ENCODE measurements around the gene TIGD1.

The TIGD1 gene

GRCh38 chr2:232515639-232516038 lies 34.7 kb downstream of the TIGD1 start:
- H3K4me3 ChIP-seq (replicated peaks; ENCODE audit: low read depth, low read length) = no peak overlapping the region
- TF ChIP-seq CTCF (IDR thresholded peaks at IDR 0.05; ENCODE audit: low read length, missing control alignments) = no peak
- no peak for DNase-seq (ENCODE audit: low read depth)

- no peak overlapping the region for H3K4me3 ChIP-seq (replicated peaks; ENCODE audit: low read depth, low read length)
- no peak for DNase-seq (ENCODE audit: low read depth)
Measured at GRCh38 chr2:232513353-232513752, 37.0 kb downstream of the TIGD1 start.

GRCh38 chr2:232512602-232513001 lies 37.8 kb downstream of the TIGD1 start:
- DNase-seq (ENCODE audit: low read depth) = no peak
- H3K4me3 ChIP-seq (replicated peaks; ENCODE audit: low read depth, low read length) = no peak overlapping the region
- no peak for TF ChIP-seq CTCF (IDR thresholded peaks at IDR 0.05; ENCODE audit: low read length, missing control alignments)

More at GRCh38 chr2:232513353-232513752, 37.0 kb downstream of the TIGD1 start:
- no peak for TF ChIP-seq CTCF (IDR thresholded peaks at IDR 0.05; ENCODE audit: low read length, missing control alignments)

GRCh38 chr2:232511336-232511890 lies 38.9 kb downstream of the TIGD1 start:
- TF ChIP-seq CTCF (IDR thresholded peaks at IDR 0.05; ENCODE audit: low read length, missing control alignments) = no peak
- DNase-seq (ENCODE audit: low read depth) = no peak
- no peak overlapping the region for H3K4me3 ChIP-seq (replicated peaks; ENCODE audit: low read depth, low read length)

- H3K4me3 ChIP-seq (replicated peaks; ENCODE audit: low read depth, low read length) = no peak overlapping the region
- no peak for TF ChIP-seq CTCF (IDR thresholded peaks at IDR 0.05; ENCODE audit: low read length, missing control alignments)
- DNase-seq (ENCODE audit: low read depth) = no peak
Measured at GRCh38 chr2:232508251-232508650, 42.1 kb downstream of the TIGD1 start.

- no peak for DNase-seq (ENCODE audit: low read depth)
- no peak for TF ChIP-seq CTCF (IDR thresholded peaks at IDR 0.05; ENCODE audit: low read length, missing control alignments)
- H3K4me3 ChIP-seq (replicated peaks; ENCODE audit: low read depth, low read length) = no peak overlapping the region
Measured at GRCh38 chr2:232506709-232507108, 43.6 kb downstream of the TIGD1 start.

- no peak for TF ChIP-seq CTCF (IDR thresholded peaks at IDR 0.05; ENCODE audit: low read length, missing control alignments)
- no peak for DNase-seq (ENCODE audit: low read depth)
- H3K4me3 ChIP-seq (replicated peaks; ENCODE audit: low read depth, low read length) = no peak overlapping the region
Measured at GRCh38 chr2:232505856-232506255, 44.5 kb downstream of the TIGD1 start.
